Skeletal muscle satellite cell (primary cell): ENCODE results near the gene STK17A.
"Not testable (repeated sequence)": the region's sequence is repeated elsewhere in the genome, so short reads cannot be mapped to it uniquely, and the experiment has no call there.

Experiments used
- H3K27me3 ChIP-seq: 2 replicates; pipeline ENCODE4 v1.7.0; 2013; ENCODE audit warnings: low read length; ENCODE audit not compliant: control insufficient read depth, insufficient read depth
- H3K36me3 ChIP-seq: 2 replicates; pipeline ENCODE4 v1.7.0; 2013; ENCODE audit warnings: mild to moderate bottlenecking, control low read depth, low read length; ENCODE audit not compliant: insufficient read depth
- H3K4me1 ChIP-seq: 2 replicates; pipeline ENCODE4 v1.7.0; 2013; ENCODE audit warnings: low read length; ENCODE audit not compliant: control insufficient read depth, insufficient read depth
- H3K4me2 ChIP-seq: 2 replicates; pipeline ENCODE4 v1.7.0; 2013; ENCODE audit warnings: mild to moderate bottlenecking, low read length
- H3K4me3 ChIP-seq: 2 replicates; pipeline ENCODE4 v1.7.0; 2013; ENCODE audit warnings: low read length
- H3K9ac ChIP-seq: 2 replicates; pipeline ENCODE4 v1.7.0; 2013; ENCODE audit warnings: mild to moderate bottlenecking, low read depth, low read length, moderate library complexity
- H3K9me3 ChIP-seq: replicated peaks from 2 replicates; pipeline ENCODE4 v1.7.0; 2013; ENCODE audit warnings: mild to moderate bottlenecking, control low read depth, low read length

The STK17A gene

DNA sequence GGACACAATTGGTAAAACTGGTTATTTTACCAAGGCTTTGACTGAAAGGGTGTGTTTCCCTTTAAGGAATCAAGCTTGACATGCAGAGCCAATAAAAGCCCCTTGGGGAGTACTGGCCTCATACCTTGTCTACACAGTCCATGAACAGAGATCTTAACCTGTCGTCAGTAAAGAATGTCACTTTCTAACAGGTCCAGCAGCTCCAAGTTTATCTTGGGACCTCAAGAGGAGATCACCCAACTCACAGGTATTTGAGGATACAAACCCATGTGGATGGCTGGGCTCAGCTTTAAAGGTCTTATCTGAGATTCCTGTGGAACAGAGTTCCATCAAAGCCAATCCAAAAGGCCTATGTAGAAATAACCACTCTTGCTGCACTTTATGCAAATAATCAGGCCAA is 85.1 kb downstream of the STK17A start:
- Histone ChIP-seq H3K27me3 (no peaks in the 10 kb centered on the region), H3K36me3 (no peaks in the 10 kb centered on the region), H3K4me3 (no peak overlapping the region), H3K4me1 (peaks cover 17% of the 10 kb centered on the region), H3K4me2 (no peak overlapping the region), H3K9me3 (no peaks in the 10 kb centered on the region), H3K9ac (no peak overlapping the region)

- Histone ChIP-seq H3K4me1 (peaks cover 27% of the 10 kb centered on the region), H3K9ac (no peak overlapping the region), H3K4me2 (no peak overlapping the region), H3K27me3 (no peaks in the 10 kb centered on the region), H3K36me3 (no peaks in the 10 kb centered on the region), H3K9me3 (no peaks in the 10 kb centered on the region), H3K4me3 (no peak overlapping the region)
These were observed 86.6 kb downstream of the STK17A start for GRCh38 chr7:43669286-43670081.

- Histone ChIP-seq H3K36me3 (no peaks in the 10 kb centered on the region), H3K4me1 (peaks cover 27% of the 10 kb centered on the region), H3K27me3 (no peaks in the 10 kb centered on the region), H3K4me3 (no peak overlapping the region), H3K9ac (no peak overlapping the region), H3K4me2 (no peak overlapping the region), H3K9me3 (no peaks in the 10 kb centered on the region)
These were observed 88.6 kb downstream of the STK17A start for GRCh38 chr7:43671521-43671920.

DNA sequence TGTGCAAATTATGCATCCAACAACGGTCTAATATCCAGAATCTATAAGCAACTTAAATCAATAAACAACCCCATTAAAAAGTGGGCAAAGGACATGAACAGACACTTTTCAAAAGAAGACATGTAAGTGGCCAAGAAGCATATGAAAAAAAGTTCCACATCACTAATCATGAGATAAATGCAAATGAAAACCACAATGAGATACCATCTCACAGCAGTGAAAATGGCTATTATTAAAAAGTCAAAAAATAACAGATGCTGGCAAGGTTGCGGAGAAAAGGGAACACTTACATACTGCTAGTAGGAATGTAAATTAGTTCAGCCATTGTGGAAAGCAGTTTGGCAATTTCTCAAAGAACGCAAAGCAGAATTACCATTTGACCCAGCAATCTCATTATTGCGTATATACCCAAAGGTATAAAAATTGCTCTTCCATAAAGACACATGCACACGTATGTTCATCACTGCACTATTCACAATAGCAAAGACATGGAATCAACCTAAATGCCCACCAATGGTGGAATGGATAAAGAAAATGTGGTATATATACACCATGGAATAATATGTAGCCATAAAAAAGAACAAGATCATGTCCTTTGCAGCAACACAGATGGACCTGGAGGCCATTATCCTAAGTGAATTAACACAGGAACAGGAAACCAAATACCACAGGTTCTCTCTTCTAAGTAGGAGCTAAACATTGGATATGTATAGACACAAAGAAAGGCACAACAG is 90.5 kb downstream of the STK17A start:
- not testable (repeated sequence) for H3K9ac ChIP-seq

GRCh38 chr7:43674559-43675436 is 91.9 kb downstream of the STK17A start:
- Histone ChIP-seq H3K9me3 (no peaks in the 10 kb centered on the region), H3K27me3 (no peaks in the 10 kb centered on the region), H3K4me2 (peak overlapping the region; percentile 52), H3K36me3 (no peaks in the 10 kb centered on the region), H3K4me1 (peaks cover 16% of the 10 kb centered on the region), H3K4me3 (no peak overlapping the region), H3K9ac (peak overlapping the region; percentile 50)

More for the DNA sequence above, 90.5 kb downstream of the STK17A start:
- H3K4me3 ChIP-seq, H3K27me3 ChIP-seq, H3K4me2 ChIP-seq, H3K36me3 ChIP-seq, H3K9me3 ChIP-seq: not testable (repeated sequence)
- H3K4me1 ChIP-seq, result peaks cover 16% of the 10 kb centered on the region
